ENCODE data around the gene VIPR2. TPM values are rescaled to one million over a fixed set of nuclear protein-coding genes. Genes with fewer than 3 reads are reported as not detected.

VIPR2 gene
- polyA plus RNA-seq, 3 donors = not detected

- Mint-ChIP-seq H3K27ac (no peak overlapping the region), H3K36me3 (no peaks in the 10 kb centered on the region), H3K4me3 (no peak overlapping the region), H3K4me1 (peaks cover 3% of the 10 kb centered on the region), H3K27me3 (ENCODE audit: low read depth in 3 of 3) (peaks cover 0 to 2% (median 0%) of the 10 kb centered on the region in 3 donors), H3K9me3 (peaks cover 17 to 39% (median 30%) of the 10 kb centered on the region in 7 donors)
- no peak for TF ChIP-seq CTCF (IDR thresholded peaks at IDR 0.05)
- H2AFZ ChIP-seq (ENCODE audit: insufficient read depth, low read depth, low read length, poor library complexity, severe bottlenecking) = no peak overlapping the region
- peaks cover 27 to 44% of the 10 kb centered on the region in 2 donors for H3K9me3 ChIP-seq (replicated peaks in 1 of 2; ENCODE audit: control insufficient read depth in 1 of 2, insufficient read depth in 1 of 2, low read length in 2 of 2)
- H3K4me3 ChIP-seq (replicated peaks in 1 of 3; ENCODE audit: low read depth in 2 of 3, low read length in 3 of 3) = no peak overlapping the region
- no peak for DNase-seq
- H3K4me1 ChIP-seq (ENCODE audit: control insufficient read depth in 1 of 2, insufficient read depth in 2 of 2, low read length in 2 of 2) = no peaks in the 10 kb centered on the region
- intact Hi-C loops (cut with micrococcal nuclease) = no loop called here
- H4K20me1 ChIP-seq (ENCODE audit: insufficient read depth, low read length) = no peaks in the 10 kb centered on the region
- no peak overlapping the region for H3K4me2 ChIP-seq (replicated peaks; ENCODE audit: extremely low read depth, low read length, poor library complexity, severe bottlenecking)
- WGBS (ENCODE audit: insufficient coverage) = 98% methylated on average over 5 of the region's 6 CpGs
- H3K79me2 ChIP-seq (ENCODE audit: insufficient read depth, low read length) = no peaks in the 10 kb centered on the region
- H3K27ac ChIP-seq (ENCODE audit: low read depth in 1 of 2, low read length in 2 of 2) = no peak overlapping the region
- no peaks in the 10 kb centered on the region for H3K27me3 ChIP-seq (ENCODE audit: control insufficient read depth in 2 of 2, insufficient read depth in 2 of 2, low read length in 2 of 2)
- no peak overlapping the region for H3K9ac ChIP-seq (ENCODE audit: insufficient read depth, low read length, poor library complexity, severe bottlenecking)
- no peaks in the 10 kb centered on the region for H3K36me3 ChIP-seq (replicated peaks in 1 of 2; ENCODE audit: control insufficient read depth in 1 of 2, insufficient read depth in 2 of 2, low read length in 2 of 2)
Measured at GRCh38 chr7:159179241-159179640, 34.6 kb upstream of the VIPR2 start.

GRCh38 chr7:159177284-159177953 is 32.8 kb upstream of the VIPR2 start:
- Histone ChIP-seq H3K9me3 (replicated peaks in 1 of 2; ENCODE audit: control insufficient read depth in 1 of 2, insufficient read depth in 1 of 2, low read length in 2 of 2) (peaks cover 39 to 56% of the 10 kb centered on the region in 2 donors), H2AFZ (ENCODE audit: insufficient read depth, low read depth, low read length, poor library complexity, severe bottlenecking) (no peak overlapping the region), H3K27ac (ENCODE audit: low read depth in 1 of 2, low read length in 2 of 2) (no peak overlapping the region), H4K20me1 (ENCODE audit: insufficient read depth, low read length) (no peaks in the 10 kb centered on the region), H3K4me2 (replicated peaks; ENCODE audit: extremely low read depth, low read length, poor library complexity, severe bottlenecking) (no peak overlapping the region), H3K4me3 (replicated peaks in 1 of 3; ENCODE audit: low read depth in 2 of 3, low read length in 3 of 3) (no peak overlapping the region), H3K79me2 (ENCODE audit: insufficient read depth, low read length) (no peaks in the 10 kb centered on the region), H3K4me1 (ENCODE audit: control insufficient read depth in 1 of 2, insufficient read depth in 2 of 2, low read length in 2 of 2) (no peaks in the 10 kb centered on the region), H3K27me3 (ENCODE audit: control insufficient read depth in 2 of 2, insufficient read depth in 2 of 2, low read length in 2 of 2) (no peaks in the 10 kb centered on the region), H3K36me3 (replicated peaks in 1 of 2; ENCODE audit: control insufficient read depth in 1 of 2, insufficient read depth in 2 of 2, low read length in 2 of 2) (no peaks in the 10 kb centered on the region), H3K9ac (ENCODE audit: insufficient read depth, low read length, poor library complexity, severe bottlenecking) (no peak overlapping the region)
- WGBS (ENCODE audit: insufficient coverage) = no CpG with 5 or more reads among the region's 3 CpGs
- Mint-ChIP-seq H3K36me3 (no peaks in the 10 kb centered on the region), H3K27ac (no peak overlapping the region), H3K4me3 (no peak overlapping the region), H3K4me1 (peaks cover 3% of the 10 kb centered on the region), H3K27me3 (ENCODE audit: low read depth in 3 of 3) (peaks cover 0 to 2% (median 0%) of the 10 kb centered on the region in 3 donors), H3K9me3 (peaks cover 18 to 54% (median 38%) of the 10 kb centered on the region in 7 donors)
- TF ChIP-seq CTCF (IDR thresholded peaks at IDR 0.05) = no peak
- DNase-seq = no peak
- intact Hi-C loops (cut with micrococcal nuclease) = no loop called here

Measured in CD14-positive monocyte (primary cell).